ENCODE measurements around the gene CARMIL1. TPM values are rescaled to one million over a fixed set of nuclear protein-coding genes. Genes with fewer than 3 reads are reported as not detected.

Gene CARMIL1
- total and polyA plus RNA-seq, 12 donors, result 9.2 to 36.2 (median 14.5) TPM

DNA sequence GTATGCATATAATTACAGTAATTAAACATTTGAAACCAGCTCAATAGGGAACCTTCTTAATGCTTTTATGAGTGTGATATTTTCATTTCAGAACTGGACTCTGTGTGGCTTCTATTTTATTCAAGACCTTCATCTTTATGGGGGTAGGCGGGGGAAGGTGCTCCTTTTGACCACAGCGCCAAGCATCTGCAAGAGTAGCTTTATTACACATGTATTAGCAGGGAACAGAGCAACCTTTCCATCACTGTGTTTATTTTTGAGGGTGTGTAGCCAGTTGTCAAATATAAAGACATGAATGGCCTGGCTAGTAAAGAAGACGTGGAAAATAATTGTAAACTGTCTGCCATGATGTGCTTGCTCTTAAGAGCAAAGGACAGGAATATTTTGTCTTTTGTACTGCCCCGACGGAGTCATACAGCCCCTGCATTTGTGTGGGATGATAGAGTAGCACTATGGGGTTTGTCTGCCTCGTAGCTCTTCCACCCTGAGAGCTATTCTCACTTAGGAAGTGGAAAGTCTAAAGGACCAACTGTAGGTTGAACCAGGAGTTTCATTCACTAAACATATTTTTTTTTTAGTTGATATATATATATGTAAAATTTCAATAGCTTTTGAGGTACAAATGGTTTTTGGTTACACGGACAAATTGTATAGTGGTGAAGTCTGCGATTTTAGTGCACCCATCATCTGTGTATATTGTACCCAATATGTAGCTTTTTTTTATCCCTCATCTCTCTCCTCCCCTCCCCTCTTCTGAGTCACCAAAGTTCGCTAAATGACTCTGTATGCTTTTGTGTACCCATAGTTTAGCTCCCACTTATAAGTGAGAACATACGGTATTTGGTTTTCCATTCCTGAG, 91.2 kb downstream of the CARMIL1 start:
- peaks cover 0 to 14% of the 10 kb centered on the region in 2 donors for H3K4me1 ChIP-seq (replicated peaks in 1 of 2)
- no peaks in the 10 kb centered on the region for H3K36me3 ChIP-seq (replicated peaks in 1 of 2)
- H3K27ac ChIP-seq, result no peak overlapping the region
- TF ChIP-seq POLR2A (IDR thresholded peaks at IDR 0.05) (no peak), CTCF (IDR thresholded peaks at IDR 0.05) (no peak)
- H3K27me3 ChIP-seq, result no peaks in the 10 kb centered on the region
- WGBS, 4 donors, result 84 to 94% (median 91%) methylated on average over 10 of the region's 10 CpGs
- H3K9me3 ChIP-seq (replicated peaks in 1 of 3), result peaks cover 0 to 2% (median 0%) of the 10 kb centered on the region in 3 donors
- H3K4me3 ChIP-seq, result no peak overlapping the region
- DNase-seq, result no peak
- intact Hi-C loops (cut with DNase I), result no loop called here

- no peaks in the 10 kb centered on the region for H3K27me3 ChIP-seq
- H3K36me3 ChIP-seq (replicated peaks in 1 of 2), result no peaks in the 10 kb centered on the region
- WGBS, 4 donors, result 95 to 100% (median 96%) methylated on average over 2 of the region's 2 CpGs
- no peak overlapping the region for H3K4me3 ChIP-seq
- DNase-seq, result no peak
- H3K27ac ChIP-seq, result no peak overlapping the region
- peaks cover 0 to 3% (median 0%) of the 10 kb centered on the region in 3 donors for H3K9me3 ChIP-seq (replicated peaks in 1 of 3)
- TF ChIP-seq POLR2A (IDR thresholded peaks at IDR 0.05), result no peak
- TF ChIP-seq CTCF (IDR thresholded peaks at IDR 0.05), result no peak
- intact Hi-C loops (cut with DNase I), result no loop called here
- H3K4me1 ChIP-seq (replicated peaks in 1 of 2), result peaks cover 0 to 14% of the 10 kb centered on the region in 2 donors
These were observed 91.8 kb downstream of the CARMIL1 start for GRCh38 chr6:25371037-25371347.

DNA sequence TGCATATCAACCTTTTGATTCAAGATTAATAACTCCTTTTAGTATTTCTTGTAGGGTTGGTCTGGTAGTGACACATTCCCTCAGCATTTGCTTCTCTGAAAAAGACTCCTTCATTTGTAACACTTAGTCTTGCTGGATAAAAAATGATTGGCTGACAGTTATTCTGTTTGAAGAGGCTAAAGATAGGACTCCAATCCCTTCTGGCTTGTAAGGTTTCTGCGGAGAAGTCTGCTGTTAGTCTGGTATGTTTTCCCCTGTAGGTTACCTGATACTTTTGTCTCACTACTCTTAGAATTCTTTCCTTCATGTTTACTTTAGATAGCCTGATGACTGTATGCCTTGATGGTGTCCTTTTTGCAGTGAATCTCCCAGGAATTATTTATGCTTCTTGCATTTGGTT, 96.0 kb downstream of the CARMIL1 start:
- H3K27me3 ChIP-seq, result no peaks in the 10 kb centered on the region
- 95 to 100% (median 99%) methylated on average over 1 of the region's 1 CpG for WGBS, 4 donors
- intact Hi-C loops (cut with DNase I), result no loop called here
- H3K36me3 ChIP-seq (replicated peaks in 1 of 2), result no peaks in the 10 kb centered on the region
- H3K4me3 ChIP-seq, result no peak overlapping the region
- peaks cover 0 to 3% (median 0%) of the 10 kb centered on the region in 3 donors for H3K9me3 ChIP-seq (replicated peaks in 1 of 3)
- H3K4me1 ChIP-seq (replicated peaks in 1 of 2), result no peaks in the 10 kb centered on the region
- no peak overlapping the region for H3K27ac ChIP-seq
- TF ChIP-seq POLR2A (IDR thresholded peaks at IDR 0.05) (no peak), CTCF (IDR thresholded peaks at IDR 0.05) (no peak)
- DNase-seq, result no peak

GRCh38 chr6:25377664-25378063, 98.5 kb downstream of the CARMIL1 start:
- WGBS, 4 donors, result 90 to 100% (median 93%) methylated on average over 1 of the region's 1 CpG
- Histone ChIP-seq H3K4me1 (replicated peaks in 1 of 2) (no peaks in the 10 kb centered on the region), H3K36me3 (replicated peaks in 1 of 2) (no peaks in the 10 kb centered on the region), H3K4me3 (no peak overlapping the region), H3K27ac (no peak overlapping the region), H3K27me3 (no peaks in the 10 kb centered on the region), H3K9me3 (replicated peaks in 1 of 3) (peaks cover 0 to 3% (median 0%) of the 10 kb centered on the region in 3 donors)
- no peak for DNase-seq
- intact Hi-C loops (cut with DNase I), result no loop called here
- no peak for TF ChIP-seq POLR2A (IDR thresholded peaks at IDR 0.05)
- no peak for TF ChIP-seq CTCF (IDR thresholded peaks at IDR 0.05)
